GM19351 (cell line): Measurements from ENCODE around the gene PTGES.

Experiments
- ATAC-seq: cut with Tn5 transposase; IDR thresholded peaks from one replicate; pipeline ENCODE4 v1.9.1; 2021; ENCODE audit warnings: mild to moderate bottlenecking, moderate library complexity; ENCODE audit not compliant: unreplicated experiment

Gene PTGES

DNA sequence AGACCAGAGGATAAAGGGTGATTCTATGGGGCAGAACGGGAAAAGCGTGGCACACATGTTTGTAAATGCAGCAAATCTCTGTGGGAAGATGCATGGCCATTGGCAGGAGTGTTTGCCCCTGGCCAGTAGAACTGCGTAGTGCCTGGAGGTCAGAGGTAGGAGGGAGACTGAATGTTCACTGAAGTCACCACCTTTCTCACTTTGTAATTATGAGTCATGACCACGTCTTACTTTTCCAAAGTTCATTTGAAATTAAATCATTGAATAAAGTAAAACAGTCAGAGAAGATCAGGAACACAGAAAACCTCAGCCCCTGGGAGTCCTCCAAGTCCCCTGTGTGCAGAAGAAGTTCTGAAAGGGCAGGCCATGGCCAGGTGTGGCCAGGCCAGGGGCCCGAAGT, 4.6 kb downstream of the PTGES start:
- no peak for ATAC-seq

DNA sequence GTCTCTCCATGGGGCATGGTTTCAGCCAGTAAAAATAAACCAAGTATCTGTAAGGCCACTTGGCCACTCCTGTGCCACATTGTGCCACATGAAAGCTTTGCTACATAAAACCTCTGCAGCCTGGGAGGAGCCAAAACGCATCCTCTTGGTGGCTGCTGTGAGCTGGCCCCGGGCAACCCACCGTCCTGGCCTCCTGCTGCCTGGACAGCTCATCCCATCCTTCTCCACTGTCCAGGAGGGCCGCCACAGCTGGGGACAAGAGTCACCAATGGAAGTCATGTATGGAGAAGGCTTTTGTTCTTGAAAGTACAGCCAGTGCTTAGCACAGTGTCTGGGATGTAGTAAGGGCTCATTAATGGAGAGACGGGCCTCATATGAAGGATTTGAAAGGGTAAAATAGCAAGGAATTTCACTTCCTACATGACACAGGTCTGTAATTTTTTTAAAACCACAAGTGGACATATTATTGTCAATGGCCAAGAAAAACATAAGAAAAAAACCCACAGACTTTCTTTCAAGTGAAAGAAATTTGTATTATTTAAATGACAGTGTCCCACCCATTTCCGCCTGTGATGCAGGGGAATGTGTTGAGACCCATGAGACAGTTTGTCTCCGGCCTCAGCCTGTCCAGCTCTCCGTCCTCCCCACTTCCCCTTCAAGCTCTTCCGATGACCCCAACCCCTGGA, 6.6 kb downstream of the PTGES start:
- ATAC-seq, result no peak

DNA sequence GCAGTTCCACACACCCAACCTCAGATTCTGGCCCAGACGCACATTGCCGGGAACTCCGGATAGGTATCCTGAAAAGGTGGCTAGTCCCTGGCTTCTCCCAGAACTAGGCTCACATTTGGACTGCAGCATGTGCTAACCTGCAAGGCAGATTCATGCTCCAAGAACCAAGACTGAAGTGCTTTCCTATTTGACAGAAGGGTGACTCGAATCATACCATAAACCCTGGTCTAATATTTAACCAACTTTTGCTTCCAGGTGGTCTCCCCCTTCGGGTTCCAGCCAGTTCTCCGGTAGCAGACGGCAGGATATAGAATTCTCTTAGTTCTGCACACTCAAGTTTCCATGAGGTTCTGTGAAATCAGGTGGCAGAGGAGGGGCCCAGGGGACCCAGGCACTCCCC, 7.6 kb downstream of the PTGES start:
- no peak for ATAC-seq

DNA sequence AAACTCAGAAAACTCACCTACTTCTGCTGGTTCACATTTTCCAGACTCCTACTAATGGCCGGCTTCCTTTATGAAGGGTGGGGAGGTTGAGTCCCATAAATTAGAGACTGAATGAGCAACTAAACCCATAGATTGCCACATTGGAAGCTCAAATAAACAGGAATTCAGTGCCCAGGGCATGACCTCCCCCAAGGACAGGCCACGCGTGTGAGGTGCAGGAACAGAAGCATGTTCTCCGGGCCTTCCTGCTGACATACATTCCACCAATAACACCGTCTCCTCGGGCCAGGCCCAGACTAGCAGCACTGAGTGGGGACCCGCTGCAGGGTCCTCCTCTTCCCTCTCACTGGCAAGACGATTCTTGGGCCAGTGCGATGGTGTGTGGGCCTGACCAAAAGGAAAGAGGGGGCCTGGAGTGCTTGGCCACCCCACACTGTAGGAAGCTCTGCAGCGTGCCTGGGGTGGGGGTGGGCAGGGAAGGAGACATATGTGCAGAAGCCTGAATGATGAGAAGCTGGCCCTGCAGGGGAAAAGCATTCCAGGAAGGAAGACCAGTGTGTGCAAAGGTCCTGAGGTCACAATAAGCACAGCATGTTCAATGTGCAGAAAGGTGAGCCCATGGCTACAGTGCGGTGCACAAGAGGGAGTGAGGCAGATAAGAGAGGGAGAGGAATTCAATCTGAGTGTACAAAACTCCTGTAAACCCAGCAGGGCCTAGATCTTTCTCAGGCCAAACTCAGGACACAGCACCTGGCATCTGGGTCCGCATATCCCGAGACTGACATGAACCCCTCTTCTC, 12.0 kb downstream of the PTGES start:
- ATAC-seq, result no peak

DNA sequence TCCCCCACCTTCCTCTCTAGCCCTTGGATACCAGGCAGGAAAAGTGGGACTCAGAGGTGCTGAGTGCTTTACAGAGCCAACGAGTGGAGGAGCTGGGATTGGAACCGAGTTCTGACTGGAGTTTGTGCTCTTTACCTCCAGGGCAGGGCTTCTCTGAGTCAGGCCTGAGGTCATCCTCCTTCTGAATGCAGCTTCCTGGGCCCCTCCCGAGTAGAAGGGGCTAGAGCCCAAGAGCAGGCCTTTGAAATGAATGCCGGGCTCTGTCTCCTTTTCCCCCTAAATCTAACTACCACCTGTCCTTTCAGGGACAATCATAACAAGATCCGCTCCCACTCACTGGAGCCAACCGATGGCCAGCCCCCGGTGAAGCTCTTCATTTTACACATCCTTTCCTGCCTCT, 12.7 kb downstream of the PTGES start:
- no peak for ATAC-seq

DNA sequence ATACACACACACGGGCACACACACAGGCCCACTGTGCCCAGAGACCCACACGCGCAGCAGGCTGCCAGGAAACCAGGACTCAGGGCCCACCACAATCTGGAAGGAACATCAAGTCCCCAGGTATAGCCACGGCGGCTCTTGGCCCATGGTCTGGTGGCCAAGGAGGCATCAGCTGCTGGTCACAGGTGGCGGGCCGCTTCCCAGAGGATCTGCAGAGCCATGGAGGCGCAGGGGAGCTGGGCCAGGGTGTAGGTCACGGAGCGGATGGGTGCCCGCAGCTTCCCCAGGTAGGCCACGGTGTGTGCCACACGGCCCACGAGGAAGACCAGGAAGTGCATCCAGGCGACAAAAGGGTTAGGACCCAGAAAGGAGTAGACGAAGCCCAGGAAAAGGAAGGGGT, 13.4 kb downstream of the PTGES start:
- no peak for ATAC-seq

DNA sequence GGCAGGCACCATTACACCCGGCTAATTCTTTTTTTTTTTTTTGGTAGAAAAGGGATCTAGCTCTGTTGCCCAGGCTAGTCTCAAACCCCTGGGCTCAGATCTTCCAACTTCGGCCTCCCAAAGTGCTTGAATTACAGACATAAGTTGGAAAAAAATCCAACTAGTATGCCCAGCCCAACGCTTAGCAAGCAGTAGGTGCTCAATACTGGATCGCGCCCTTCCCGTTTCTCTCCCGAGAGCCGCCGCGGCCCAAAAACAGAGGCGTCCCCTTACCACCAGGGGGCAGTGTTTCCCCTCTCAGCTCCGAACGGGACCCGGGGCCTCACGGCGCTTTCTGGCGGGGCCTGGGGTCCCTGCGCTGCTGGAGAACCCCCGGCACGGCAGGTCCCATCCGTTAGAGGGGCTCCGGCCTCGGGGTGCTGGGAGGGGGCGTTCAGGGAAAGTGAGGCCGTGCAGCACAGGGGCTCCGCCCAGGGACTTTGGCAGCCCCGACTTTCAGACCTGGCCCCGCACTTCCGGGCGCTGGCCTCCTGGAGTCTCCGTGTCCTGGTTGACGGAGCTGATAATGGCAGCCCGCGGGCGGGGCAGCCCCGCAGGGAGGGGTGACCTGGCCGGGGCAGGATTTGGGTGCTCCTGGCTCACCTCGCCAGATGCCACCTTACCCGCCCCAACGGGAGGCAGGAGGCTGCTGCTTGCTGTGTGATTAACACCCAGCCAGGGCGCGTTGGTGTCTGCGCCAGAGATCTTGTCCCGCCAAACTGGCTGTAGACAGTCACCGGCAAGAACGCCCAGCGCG, 15.2 kb downstream of the PTGES start:
- ATAC-seq, result peak; percentile 67

DNA sequence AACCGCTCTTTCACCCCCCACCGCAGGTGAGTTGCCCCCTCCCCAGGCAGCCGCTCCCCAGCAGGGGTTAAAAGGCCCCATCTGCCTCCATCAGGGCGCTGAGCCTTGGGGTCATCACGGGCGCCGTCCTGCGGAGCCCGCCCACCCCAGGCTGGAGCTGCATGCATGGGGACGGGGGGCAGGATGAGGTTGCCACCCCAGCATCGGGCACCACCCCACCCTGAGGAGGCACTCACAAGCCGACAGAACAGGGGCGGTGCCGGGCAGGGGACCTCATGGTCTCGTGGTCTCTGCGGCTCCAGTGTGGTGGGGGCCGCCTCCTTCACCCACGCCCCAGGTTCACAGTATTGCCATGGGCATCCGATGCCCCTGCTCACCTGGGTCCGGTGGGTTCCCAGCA, 16.5 kb downstream of the PTGES start:
- no peak for ATAC-seq

DNA sequence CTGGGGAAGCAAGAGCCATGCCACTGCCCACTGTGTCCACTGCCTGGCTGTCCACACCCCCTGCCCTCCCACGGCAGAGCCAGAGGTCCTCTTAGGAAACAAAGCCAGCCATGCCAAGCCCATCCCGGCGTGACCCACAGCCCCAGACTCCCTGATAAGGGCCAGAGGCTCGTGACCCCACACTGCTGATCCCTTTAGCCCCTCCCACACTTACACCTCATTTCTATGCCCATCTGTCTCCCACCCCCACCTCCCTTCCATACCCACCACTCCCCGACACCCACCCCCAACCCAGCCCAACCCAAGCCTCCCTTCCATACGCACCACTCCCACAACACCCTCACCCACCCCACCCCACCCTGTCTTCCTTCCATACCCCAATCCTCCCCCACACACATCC, 17.3 kb downstream of the PTGES start:
- ATAC-seq, result no peak

DNA sequence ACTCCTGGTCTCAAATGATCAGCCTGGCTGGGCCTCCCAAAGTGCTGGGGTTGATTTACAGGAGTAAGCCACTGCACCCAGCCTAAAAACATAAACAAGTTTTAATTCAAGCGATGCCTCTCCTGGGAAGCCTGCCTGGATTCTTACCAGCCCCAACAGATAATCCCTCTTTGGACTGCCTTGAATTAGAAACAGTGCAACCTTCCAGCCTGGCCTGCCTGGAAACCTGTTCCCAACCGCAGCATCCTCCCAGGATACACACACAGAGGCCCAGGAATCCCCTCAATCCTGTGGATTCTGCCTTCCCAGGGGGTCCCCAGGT, 19.2 kb downstream of the PTGES start:
- ATAC-seq, result no peak

DNA sequence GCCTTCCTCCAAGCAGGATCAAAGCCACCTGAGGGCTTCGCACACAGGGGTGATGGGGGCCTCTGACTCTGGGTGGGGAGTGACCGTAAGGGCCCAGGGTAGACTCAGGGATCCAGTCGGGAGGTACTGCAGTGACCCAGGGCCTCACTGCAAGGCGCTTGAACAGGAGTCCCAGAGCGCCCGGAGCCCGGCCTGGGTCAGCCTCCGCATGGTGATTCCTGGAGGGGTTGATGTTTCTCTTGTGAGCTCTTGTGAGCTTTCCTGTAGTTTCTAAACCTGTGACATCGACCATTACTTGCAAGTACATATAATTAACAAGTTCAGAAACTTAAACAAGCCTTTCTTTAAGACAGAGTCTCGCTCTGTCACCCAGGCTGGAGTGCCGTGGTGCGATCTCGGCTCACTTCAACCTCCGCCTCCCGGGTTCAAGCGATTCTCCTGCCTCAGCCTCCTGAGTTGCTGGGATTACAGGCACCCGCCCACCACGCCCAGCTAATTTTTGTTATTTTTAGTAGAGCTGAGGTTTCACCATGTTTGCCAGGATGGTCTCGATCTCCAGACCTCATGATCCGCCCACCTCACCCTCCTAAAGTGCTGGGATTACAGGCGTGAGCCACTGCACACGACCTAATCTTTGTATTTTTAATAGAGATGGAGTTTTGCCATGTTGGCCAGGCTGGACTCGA, 19.8 kb downstream of the PTGES start:
- no peak for ATAC-seq

DNA sequence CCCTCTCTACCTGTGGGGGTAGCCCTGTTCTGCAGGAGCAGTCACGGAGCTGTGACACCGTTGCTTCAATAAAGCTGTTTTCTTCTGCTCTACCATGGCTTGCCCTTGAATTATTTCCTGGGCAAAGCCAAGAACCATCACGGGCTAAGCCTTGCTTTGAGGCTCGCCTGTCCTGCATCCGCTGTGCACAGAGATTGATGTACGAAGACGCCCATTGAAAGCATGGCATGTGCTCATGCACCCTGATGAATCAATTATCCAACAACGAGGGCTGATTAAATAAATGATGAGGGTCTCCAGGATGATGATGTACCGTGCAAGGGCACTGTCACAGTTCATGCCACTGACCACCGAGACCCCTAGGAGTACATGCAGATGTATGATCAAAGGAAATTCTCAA, 20.7 kb downstream of the PTGES start:
- no peak for ATAC-seq

DNA sequence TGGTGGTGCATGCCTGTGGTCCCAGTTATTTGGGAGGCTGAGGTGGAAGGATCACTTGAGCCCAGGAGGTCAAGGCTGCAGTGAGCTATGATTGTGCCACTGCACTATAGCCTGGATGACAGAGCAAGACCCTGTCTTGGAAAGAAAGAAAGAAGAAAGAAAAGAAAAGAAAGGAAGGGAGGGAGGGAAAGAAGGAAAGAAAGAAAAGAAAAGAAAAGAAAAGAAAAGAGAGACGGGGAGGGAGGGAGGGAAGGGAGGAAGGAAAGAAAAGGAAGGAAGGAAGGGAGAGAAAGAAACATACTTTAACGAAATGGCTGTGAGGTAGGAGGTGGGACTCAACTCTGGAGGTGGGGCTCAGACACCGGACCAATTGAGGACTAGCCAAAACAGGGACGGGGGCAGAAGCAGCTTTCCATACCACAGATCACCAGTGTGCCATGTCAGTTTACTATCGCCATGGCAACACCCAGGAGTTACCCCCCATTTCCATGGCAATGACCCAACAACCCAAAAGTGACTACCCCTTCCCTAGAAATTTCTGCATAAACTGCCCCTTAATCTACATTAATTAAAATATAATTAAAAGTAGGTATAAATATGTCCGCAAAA, 21.3 kb downstream of the PTGES start:
- no peak for ATAC-seq

DNA sequence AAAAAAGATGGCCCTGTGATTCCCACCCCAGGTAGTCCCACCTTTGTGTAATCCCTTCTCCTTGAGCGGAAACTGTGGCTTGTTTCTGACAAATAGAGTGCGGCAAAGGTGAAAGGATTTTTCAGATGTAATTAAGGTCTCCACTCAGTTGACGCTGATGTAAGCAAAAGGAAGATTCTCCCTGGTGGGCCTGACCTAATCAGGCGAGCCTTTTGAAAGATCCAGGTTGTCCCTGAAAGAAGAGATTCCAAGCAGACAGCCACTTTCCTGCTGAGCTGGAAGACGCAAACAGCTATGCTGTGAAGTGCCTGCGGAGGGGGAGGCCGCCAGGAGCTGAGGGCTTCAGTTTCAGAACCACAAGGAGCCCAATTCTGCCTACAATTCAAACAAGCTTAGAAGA, 24.1 kb downstream of the PTGES start:
- no peak for ATAC-seq

DNA sequence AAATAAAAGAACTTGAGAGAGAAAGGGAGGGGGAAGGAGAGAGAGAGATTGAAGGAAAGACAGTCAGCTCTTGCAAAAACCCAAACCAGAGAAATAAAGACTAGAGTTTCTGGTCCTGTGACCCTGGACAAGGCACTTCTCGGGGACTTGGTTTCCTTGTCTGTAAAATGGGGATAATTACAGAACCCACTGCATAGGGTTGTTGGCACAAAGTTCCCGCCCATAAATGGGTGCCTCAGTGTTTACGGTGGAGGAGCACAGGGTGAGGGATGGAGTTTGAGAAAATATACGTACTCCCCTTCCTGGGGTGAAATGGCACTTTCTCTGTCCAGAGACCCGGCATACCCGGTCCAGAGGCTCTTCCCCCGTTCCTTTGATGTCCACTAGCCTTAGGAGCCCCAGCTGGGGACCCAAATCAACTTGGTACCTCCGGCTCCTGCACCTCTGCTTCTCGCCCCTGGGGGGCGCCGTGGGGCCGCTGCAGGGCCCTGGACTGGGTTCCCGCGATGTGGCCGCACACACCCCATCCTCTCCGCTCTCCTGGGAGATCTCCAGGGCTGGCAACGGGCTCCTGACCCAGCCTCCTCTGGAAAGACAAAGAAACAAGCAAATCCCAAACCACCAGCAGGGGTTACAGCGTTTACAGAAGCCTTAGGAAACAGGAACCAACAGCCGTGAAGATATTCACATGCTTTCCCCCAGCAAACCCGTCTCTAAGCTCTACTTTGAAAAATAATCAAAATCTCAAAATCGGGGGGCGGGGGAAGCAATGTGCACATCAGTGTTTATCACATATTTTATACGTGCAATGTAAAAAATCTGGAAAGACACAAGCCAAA, 26.3 kb downstream of the PTGES start:
- no peak for ATAC-seq

DNA sequence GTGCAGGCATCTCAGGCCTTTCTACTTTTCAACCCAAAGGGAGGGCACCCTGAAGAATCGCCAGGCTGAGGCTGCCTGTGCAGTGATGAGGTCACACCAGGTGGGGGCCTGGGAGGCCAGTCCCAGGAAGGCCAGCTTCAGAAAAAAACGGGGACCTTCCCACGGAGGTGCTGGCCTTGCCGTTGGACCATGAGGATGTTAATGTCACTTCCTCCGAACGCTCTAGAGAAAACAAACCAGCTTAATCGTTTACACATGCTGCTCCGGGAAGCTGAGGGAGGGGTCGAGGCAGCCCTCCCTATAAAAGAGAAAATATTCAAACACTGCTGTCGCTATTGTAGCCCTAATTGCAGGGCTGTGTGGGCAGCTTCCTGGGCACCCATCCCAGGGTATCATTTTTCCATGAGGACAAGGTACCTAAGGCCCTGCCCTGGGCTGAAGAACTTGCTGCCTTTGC, 27.0 kb downstream of the PTGES start:
- no peak for ATAC-seq

DNA sequence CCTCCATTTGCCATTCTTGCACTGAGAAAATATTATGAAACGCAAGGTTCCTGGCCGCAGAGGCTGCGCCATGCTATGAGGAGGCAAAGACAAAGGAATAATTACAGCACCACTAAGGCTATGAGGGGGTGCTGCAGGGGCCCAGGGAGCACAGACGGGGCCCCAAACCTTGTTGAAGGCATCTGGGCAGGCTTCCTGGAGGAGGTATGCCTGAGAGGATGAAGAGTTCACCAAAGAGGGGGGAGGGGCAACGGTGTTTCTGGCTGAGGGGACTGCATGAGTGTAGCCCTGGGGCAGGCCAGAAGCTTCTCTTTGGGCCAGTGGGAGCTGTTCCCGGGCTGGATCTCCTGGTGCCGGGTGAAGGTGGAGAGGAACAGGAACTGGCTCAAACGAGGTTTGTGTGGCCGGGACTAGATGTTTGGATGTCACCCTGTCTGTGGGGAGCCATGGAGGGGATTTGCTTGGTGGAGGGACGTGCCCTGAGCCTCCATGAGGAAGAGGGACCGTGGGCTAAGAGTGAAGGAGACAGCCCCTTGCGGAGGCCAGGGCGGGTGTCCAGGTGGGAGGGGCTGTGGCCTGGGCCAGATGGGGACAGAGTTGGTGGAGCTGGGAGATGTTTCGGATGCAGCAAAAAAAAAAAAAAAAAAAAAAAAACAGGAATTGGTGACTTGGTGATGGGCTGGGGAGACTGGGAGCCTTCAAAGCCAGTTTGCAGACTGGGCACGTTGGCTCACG, 28.2 kb downstream of the PTGES start:
- ATAC-seq, result no peak

DNA sequence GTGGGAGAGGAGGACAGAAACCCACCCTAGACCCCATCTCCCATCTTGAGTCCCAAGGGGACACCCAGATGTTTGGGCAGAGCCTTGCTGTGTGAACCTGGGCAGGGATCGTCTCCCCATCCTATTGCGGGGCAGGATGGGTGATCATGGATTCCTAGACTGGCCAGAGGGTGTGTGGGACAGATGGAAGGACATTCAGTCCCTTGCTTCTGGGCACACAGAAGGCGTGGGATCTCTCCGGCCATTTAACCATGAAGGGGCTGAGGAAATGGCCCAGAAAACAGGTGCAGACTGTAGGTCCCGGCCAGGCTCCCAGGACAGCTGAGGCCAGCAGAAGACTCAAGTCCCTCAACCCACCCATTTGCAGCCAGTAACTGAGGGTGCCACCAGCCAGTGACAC, 29.9 kb downstream of the PTGES start:
- no peak for ATAC-seq

DNA sequence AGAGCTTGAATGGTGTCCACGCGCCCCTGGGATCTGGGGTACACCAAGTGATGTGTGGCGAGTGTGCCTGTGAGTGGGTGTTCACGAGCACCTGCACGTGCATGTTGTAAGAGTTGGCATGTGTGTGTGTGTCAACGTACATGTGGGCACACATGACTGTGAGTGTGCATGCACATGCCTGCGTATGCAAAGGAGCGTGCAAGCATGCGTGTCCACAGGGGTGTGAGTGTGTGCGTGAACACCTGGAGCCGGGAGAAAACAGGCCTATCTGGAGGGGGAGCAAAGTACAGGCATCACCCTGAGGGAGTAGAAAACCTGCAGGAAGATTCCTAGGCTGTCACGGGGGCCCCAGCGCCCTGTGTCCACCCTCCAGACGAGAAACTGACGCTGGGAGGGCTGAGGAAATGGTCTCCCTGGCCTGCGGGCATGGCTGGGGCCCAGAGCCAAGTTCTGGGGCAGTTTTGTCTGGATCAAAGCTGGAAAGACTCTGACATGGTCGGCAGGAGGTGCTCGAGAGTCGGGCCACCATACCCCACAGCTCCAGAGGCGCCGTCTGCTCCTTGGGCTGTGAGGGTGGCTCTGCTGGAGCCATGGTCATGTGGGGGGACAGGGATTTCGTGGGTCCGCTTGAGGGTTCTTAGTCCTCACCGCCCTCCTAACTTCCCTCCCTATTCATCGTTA, 31.8 kb downstream of the PTGES start:
- no peak for ATAC-seq
